ENCODE measurements around the gene PLCL1.
A peak's percentile ranks its signal among the peaks of the same experiment; 100 is the strongest.

The PLCL1 gene

GRCh38 chr2:197888321-197888720 is 83.9 kb downstream of the PLCL1 start:
- DNase-seq (ENCODE audit: low read depth): no peak

DNA sequence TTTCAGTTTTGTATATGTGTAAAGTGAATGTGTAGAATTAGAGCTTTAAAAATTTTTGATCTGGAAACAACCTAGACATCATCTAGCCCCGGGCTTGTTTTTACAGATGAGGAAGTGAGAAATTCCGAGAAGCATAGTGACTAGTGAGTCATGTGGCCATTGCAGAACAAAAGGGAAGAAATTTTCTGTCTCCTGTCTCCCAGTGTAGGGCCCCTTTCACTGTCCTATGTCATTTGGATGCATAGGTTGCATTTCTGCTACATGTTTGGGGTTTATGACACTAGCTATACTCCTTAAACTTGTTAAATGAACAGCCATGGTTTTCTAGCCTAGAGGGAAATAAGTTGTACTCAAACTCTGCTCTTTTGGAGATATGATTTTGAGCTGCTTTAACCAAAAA is 84.6 kb downstream of the PLCL1 start:
- peak; percentile 18 for DNase-seq (ENCODE audit: low read depth)

DNA sequence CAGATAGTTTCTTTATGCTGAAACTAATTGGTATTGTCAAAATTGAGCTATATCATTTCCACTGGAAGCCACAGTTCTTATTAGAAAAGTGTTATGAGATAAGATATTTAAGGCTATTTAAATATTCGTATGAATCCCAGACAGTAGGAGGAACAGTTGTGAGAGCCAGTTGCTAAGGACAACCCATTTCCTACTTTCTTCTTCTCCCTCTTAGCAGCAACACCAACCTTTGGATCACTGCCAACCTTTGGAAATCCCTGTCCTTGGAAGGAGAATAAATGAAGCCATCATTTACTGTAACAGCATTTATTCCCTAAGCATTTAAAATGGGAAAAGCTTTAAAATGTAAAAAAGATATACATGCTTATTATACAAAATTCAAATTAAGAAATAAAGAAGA is 85.8 kb downstream of the PLCL1 start:
- no peak for DNase-seq (ENCODE audit: low read depth)

DNA sequence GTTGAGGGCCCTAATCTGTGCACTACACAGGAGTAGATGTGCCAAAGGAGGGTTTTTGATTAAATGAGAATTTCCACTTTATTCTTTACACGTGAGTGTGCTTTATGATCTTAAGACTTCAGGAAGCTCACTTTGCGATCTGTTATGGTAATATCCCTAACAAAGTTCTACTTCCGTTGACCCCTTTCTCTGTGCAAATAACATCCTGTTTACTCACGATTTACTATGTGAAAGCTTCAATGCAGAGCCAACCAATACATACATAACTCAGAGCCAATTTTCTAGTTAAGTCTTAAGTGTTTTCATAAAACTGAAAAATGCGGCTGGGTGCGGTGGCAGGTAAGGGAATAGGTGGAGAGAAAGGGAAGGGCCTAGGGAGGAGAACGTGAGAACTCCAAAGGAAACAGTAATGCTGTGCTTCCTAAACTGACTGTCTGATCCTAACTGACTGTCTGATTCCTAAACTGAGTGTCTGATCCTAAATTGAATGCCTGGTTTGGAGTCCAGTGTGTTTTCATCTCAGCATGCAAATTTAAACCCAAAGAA is 87.6 kb downstream of the PLCL1 start:
- no peak for DNase-seq (ENCODE audit: low read depth)

DNA sequence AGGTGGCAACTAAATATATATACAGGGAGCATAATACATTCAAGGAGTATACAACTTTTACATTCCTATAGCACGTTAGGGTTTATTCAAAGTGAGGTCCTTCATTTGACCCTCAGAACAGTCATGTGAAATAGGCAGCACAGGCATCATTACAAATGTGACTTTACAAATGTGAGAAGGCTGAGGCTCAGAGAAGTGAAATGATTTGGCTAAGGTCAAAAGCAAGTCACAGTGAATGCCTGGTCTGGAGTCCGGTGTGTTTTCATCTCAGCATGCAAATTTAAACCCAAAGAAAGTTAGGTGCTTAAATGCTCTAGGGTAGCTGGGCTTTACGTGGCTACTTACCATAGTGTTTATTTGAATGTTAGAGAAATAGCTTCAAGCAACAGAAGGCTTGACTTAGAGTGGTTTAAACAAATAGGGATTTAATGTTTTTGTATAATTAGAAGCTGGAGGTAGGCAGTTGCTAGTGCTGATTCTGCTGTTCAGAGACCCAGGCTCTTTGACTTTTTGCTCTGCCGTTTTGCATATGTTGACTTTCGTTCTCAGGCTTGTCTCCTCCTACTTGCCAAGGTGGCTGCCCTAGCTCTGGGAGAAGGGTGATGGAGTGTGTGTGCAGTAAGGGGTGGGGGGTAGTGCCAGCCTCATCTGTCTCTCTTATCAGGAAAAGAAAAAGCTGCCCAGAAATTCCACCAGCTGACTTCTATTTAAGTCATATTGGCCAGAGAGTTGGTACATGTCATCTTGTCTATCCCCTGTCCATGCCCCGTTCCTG is 89.2 kb downstream of the PLCL1 start:
- DNase-seq (ENCODE audit: low read depth): no peak

DNA sequence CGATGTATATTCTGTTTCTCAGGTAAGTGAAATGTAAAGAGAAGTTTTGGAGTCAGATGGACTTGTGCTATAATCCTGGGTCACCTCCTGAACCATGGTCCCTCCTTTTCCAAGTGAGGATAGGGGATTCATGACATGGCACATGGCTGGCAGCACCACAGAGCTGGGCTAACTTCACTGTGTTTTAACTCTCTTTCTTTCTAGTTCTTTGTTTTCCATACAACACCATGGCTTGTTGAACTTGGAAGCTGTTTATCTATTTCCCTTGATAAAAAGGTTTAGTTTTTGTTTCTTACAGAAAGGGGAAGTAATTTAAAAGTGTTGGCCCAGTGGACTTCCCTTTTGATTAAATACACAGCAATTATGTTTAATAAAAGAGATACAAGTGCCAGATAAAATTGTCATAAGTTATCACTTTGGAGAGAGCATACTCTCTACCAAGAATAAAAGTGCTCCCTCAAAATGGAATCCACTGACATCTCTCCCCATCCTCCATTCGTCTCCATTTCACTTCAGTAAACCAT is 90.4 kb downstream of the PLCL1 start:
- no peak for DNase-seq (ENCODE audit: low read depth)

DNA sequence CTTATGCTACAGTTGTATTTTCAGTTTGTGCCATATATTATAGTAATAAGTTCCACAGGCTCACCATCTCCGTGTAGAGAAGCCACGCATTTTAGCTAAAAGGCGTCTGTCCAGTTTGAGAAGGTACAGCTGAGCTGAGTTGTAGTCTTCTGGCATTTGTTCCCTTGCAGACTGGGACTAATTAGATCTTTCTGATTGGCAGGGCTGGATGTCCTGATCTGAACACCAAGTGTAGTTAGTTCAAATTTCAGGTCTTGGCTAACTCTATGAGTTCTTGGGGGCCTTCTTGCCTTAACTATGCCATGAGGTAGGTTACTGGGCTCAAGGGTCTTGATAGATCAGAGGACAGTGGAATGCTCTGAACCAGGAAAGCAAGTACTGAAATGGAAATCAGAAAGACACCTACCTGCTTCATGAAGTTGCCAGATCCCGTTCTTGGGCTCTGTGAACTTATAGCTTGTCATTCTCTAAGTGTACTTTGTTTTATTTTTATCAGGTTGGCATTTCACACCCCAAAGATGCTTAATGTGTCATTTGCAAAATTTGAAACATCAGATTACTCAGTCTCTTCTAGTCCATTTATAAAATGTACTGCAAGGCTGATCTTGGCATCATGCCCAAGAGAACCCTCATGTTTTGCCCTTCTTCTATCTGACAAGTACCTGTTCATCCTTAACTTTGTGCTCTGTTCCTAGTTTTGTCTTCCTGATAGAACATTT is 93.7 kb downstream of the PLCL1 start:
- DNase-seq (ENCODE audit: low read depth): no peak

DNA sequence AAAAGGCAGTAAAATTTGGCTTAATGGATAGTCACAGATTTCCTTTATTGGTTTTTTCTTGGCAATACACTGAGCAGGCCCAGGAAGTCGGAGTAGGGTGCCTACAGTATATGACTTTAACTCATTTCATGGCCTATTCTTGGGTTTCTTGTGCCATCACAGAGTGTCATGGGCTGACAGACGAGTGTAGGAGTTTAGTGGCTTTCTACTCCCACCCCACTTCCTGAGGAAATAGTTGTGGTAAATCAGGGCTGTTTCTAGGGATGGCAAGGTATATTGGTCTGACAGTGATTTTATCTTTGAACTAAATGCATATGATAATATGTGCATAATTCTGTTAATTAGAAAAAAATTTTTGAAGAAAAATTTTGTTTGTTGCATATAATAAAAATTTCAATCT is 100.1 kb downstream of the PLCL1 start:
- DNase-seq (ENCODE audit: low read depth): no peak

GRCh38 chr2:197908156-197908555 is 103.8 kb downstream of the PLCL1 start:
- DNase-seq (ENCODE audit: low read depth): no peak

- no peak for DNase-seq (ENCODE audit: low read depth)
These were observed 104.8 kb downstream of the PLCL1 start for GRCh38 chr2:197908990-197909776.

DNA sequence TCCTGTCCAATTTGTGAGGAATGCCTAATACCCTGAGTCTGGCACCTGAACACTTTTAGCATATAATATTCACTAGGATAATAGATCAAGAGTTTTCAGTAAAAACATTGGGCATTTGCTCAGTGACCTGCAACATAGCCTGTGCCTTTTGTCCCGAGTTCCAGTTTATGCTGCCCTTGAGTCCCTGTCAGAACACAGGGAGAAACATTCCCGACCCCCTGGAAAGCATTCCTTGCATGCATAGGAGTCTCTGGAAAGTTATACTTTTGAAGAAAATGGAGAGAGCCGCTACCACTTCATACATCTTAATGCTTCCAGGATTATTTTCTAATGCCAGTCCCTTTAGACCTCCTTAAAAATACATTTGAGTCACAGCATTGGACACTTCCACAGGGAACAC is 107.3 kb downstream of the PLCL1 start:
- DNase-seq (ENCODE audit: low read depth): no peak

DNA sequence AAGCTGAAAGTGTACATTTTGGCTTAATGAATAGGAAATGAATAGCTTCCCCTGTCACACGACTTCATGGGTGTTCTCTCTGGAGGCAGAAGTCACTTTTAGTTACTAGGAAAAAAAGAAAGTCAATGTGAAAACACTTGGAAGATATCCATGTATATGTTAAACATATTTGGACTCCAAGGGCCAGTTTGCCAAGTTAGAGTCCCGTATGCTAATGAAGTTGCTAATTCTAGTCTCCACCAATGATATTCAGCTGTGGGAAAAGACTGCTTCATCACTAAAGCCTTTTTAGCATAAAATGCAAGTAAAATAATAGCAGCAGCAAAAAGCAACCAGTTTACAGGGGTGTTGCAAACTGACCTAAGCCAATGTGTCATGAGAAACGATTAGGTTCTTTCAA is 108.7 kb downstream of the PLCL1 start:
- DNase-seq (ENCODE audit: low read depth): no peak

DNA sequence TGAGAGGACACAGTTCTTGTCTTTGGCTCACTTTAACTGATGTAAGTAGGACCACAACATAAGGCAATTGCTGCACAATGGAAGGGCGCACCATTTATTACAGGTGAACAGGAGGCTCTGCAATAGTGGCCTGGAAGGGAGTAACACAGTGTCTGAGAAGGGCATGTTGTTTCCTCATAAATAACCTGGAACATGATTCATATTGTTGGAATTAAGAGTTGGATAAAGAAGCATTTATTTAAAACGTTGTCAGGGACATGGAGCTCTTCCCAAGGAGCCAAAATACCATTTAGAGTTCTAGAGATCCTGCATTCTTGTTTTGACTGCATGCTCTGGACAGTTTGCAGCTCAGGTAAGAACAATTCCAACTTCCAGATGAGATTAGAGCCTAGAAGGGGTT is 110.4 kb downstream of the PLCL1 start:
- DNase-seq (ENCODE audit: low read depth): no peak

GRCh38 chr2:197915548-197916265 is 111.3 kb downstream of the PLCL1 start:
- DNase-seq (ENCODE audit: low read depth): no peak

GRCh38 chr2:197919487-197919886 is 115.1 kb downstream of the PLCL1 start:
- no peak for DNase-seq (ENCODE audit: low read depth)

GRCh38 chr2:197920088-197920487 is 115.7 kb downstream of the PLCL1 start:
- no peak for DNase-seq (ENCODE audit: low read depth)

GRCh38 chr2:197920592-197921201 is 116.3 kb downstream of the PLCL1 start:
- DNase-seq (ENCODE audit: low read depth): no peak

DNA sequence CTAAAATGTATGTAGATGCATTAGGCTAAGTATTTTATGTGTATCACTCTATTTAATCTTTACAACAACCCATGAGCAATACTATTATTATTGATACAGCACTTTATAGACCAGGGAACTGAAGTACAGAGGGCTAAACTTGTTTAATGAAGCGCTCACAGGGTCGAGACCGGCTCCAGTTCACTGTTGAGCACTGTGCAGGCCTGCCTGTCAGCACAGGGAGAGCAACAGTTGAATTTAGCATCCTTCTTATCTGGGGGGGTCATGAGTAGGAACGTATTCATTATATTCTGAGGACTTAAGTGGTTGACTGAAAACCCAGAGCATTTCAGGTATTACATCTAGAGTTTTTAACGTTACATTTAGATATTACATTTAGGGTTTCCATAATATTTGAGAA is 120.1 kb downstream of the PLCL1 start:
- DNase-seq (ENCODE audit: low read depth): no peak

GRCh38 chr2:197925204-197925603 is 120.8 kb downstream of the PLCL1 start:
- DNase-seq (ENCODE audit: low read depth): no peak

GRCh38 chr2:197925976-197926375 is 121.6 kb downstream of the PLCL1 start:
- no peak for DNase-seq (ENCODE audit: low read depth)

DNA sequence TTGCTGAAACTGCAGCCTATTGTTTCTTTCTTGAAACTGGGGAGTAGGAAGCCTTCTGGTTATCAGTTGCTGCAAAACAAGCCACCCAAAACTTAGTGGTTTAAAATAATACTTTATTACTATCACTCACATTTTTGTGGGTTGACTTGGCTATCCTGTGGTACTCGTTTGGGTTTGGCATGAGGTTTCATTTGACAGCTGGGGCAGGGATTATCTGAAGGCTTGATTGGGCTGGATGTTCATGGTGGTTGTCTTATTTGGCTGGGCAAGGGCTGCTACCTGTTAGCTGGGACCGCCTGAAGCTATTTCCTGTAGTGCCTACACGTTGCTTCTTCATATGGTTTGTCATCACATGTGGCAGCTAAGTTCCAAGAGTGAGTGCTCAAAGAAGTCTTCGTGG is 122.3 kb downstream of the PLCL1 start:
- peak; percentile 18 for DNase-seq (ENCODE audit: low read depth)
